GM19395 (cell line): ENCODE data around the gene DBP.

Source experiments
- ATAC-seq: cut with Tn5 transposase; IDR thresholded peaks from one replicate; pipeline ENCODE4 v1.9.1; 2021; ENCODE audit warnings: mild to moderate bottlenecking, moderate library complexity; ENCODE audit not compliant: unreplicated experiment

Gene DBP

DNA sequence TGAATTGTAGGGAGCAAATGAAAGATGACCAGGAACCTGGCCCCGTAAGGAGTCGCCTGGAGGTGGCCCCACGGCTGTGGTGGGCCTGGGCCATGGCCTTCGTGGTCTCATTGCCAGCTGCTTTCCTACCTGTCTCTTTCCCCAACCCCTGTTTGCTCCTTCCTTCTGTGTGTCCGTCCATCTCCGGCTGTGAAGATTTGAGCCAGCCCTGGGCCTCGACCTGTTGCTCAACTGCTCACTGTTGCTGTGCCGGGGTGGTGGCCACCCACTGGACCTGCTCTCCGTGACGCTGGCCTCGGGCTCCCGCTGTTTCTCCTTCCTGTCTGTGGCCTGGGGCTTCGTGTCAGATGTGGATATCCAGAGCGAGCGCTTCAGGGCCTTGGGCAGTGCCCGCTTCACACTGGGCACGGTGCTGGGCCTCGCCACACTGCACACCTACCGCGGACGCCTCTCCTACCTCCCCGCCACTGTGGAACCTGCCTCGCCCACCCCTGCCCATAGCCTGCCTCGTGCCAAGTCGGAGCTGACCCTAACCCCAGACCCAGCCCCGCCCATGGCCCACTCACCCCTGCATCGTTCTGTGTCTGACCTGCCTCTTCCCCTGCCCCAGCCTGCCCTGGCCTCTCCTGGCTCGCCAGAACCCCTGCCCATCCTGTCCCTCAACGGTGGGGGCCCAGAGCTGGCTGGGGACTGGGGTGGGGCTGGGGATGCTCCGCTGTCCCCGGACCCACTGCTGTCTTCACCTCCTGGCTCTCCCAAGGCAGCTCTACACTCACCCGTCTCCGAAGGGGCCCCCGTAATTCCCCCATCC lies 8.5 kb downstream of the DBP start:
- ATAC-seq, result no peak

DNA sequence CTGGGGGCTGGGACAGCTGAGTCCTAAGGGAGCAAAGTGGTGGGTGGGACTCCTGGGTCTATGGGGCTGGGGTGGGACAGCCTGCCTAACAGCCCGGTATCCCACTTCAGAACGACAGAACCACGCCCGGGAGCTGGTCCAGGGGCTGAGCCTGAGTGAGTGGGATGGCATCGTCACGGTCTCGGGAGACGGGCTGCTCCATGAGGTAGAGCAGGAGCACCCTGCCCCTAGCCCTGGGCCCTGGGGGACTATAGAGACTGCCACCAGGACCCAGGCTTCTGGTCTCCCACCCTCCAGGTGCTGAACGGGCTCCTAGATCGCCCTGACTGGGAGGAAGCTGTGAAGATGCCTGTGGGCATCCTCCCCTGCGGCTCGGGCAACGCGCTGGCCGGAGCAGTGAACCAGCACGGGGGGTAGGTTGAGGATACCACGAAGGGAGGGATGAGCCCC lies 9.3 kb downstream of the DBP start:
- no peak for ATAC-seq

DNA sequence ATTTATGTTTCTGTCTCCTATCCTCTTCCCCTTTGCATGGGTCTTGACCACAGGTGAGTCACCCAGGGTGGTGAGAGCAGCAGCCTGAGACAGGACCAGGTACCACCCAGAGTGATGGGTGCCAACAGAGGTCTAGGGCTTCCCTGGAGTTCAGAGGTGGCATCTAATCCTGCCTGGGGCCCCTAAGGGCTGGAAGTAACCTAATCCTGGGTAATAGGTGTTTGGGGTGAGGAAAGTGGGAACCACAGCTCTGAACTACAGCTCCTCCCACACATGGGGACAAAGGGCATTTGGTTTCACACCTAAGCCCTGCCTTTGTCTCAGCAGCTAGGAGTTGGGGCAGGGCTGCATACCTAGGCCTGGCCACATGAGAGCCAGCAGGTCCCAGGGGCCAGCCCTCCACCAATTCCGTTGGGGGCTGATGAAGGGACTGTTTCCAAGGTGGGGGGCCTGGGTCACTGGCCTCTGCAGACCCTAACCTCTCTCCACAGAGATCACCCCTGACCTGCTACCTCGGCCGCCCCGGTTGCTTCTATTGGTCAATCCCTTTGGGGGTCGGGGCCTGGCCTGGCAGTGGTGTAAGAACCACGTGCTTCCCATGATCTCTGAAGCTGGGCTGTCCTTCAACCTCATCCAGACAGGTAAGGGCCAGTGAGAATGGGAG lies 9.8 kb downstream of the DBP start:
- ATAC-seq, result no peak

DNA sequence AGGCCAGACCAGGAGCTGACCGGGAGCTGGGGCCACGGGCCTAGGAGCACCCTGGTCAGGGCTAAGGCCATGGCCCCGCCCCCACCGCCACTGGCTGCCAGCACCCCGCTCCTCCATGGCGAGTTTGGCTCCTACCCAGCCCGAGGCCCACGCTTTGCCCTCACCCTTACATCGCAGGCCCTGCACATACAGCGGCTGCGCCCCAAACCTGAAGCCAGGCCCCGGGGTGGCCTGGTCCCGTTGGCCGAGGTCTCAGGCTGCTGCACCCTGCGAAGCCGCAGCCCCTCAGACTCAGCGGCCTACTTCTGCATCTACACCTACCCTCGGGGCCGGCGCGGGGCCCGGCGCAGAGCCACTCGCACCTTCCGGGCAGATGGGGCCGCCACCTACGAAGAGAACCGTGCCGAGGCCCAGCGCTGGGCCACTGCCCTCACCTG lies 11.3 kb downstream of the DBP start:
- ATAC-seq, result no peak

DNA sequence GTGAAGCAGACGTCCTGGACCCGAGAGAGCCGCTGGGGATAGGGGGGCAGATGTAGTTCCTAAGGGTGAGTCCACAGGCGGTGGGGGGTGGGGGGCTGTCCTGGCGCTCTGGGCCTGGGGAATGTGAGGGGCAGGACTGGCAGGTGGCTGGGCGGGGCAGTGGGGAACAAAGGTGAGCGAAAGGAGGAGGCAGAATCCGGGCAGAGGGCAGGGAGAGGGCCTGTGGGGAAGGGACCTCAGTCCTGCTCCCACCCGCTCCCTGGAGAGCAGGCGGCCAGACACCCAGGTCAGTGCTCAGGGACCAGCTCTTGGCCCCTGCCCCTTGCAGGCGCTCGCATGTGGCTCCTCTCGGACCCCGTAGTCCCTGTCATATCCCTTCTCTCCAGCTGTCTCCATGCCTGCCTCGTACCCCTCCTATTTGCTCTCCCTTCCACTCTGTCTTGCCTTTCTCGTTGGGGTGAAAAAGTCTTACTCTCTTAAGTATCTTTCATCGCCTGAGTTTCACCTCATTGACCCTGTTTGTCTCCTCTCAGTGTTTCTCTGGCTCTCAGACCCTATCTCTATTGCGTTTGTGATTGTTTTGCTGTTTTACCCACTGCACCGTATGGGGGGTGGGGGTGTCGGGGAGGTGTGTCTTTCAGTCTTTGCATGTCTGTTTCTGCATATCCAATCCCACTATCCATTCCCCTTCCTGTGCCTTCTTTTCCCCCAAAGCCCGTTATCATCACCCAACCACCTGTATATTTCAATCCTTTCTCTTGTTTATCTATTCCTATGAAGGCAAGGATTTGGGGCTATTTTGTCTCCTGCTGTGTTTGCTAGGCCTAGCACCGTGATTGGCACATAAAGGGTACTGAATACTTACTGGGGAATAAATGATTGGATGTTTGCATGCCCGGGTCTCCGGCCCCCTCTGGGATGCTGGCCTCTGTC lies 12.1 kb downstream of the DBP start:
- no peak for ATAC-seq

DNA sequence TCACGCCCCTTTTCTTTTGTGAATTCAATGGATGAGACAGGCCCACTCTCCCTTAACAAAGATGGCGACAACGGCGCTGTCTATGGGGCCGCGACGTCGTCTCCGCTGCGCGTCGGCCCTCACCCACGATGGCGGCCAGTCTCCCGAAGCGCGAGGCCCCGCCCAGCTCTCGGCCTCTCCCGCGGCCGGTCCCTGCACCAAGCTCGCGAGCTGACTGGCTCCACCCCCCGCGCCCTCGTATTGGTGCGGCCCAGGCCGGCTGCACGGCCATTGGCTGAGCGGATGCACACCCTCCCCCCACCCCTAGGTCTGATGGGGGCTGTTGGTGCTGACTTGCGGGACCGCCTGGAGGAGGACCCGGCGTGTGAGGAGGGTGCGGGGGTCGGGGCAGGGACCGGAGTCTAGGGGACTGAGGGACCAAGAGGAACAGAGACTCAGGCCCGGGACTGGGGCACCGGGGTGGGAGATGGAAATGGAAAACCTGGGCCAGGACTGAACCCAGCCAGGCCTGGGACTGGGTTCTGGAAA lies 13.0 kb downstream of the DBP start:
- ATAC-seq, result peak; percentile 61

DNA sequence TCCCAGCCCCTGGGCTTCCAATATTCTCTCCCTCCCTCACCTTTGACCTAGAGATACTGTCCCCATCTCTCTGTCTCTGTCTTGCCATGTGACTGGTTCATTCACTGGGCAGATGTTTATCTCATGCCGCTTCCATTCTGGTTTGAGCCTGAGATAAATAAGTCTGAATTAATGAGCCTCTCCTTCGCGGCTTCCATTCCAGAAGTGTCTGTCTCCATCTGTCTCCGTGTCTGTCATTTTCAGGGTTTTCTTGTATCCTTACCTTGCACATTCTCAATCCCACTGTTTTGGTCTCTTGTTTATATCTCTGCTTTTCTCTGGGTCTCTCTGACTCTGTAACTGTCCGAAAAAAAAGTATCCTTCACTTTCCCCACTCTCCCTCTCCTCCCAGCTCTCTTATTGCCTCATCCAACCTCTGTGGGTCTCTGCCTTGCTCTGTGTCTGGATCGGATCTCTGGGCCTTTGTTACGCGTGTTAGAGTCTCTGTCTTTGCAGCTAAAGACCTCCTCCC lies 13.6 kb downstream of the DBP start:
- ATAC-seq, result no peak

DNA sequence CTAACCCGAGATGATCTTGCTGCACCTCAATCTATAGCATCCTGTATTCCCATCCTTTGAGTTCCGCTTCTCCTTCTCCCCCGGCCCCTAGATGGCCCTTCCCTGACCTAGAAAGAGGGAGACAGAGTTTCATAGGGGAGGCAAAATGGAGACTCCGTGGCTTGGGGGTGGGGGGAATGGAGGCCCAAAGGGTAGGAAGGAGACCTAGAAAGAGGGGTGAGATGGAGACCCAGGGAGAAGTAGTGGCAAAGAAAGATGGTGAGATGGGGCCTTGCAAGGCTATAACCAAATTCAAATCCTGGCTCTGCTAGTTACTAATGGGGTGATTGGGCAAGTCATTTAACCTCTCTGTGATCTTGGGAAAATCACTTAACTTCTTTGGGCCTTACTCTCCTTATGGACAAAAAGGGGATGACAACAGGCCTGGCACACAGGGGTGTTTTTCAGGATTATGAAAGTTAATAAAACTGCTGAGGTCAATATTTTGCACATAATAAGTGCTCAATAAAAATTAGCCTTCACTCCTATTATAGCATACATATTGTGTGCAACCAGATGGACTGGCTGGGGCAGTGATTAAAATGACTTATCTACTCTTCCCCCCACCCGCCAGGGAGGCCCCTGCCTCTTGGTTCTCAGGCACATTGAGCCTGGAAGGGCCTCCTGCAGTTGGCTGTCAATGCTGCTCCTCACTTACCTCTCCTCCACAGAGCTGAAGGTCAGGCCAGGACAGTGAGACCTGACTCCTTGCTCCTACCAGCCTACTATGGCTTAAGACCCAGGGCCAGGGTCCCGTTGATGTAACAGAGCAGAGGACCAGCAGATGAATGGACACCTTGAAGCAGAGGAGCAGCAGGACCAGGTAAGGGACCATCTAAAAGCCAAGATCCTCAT lies 17.2 kb downstream of the DBP start:
- ATAC-seq, result no peak

DNA sequence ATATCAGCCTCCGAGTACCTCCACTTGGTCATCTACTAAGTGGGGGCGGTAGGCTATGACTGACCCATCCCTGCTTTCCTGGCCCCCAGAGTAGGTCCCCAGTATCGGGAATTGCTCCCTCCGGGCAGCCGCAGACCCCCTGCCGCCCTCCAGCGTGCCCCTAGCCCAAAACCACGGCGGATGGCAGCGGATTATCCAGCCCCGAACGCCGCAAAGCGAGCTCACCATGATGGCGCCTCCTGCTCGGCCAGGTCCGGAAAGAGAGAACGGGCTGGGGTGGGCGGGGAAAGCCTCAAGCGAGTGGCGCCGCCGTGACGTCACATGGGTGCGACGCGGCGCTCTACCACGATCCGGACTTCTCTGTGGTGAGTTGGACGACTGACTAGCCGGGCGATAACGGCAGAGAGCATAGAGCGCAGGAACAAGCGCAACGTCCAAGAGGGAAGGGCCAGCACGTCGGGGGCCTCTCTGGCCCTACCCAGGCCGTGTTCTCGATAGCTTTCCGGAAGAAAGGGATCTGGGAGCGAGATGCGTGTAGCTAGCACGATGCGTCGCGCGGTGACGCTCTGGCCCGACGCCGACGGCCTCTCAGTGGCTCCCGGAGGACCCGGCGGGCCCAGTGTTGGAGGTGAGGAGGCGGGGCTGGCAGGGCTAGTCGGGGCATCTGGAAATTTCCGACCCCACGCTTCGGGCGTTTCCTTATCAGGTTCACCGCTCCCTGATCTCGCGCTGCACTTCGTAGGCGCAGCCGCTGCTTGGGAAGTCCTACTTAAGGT lies 18.1 kb downstream of the DBP start, which contains the start of the genes RPL18 and SPHK2:
Gene RPL18, minus strand, starts transcription at position 263 of the 776 bp plus-strand sequence. Its CDS starts 35 bp downstream, at position 228.
Gene SPHK2, plus strand, starts transcription at position 591 of the 776 bp plus-strand sequence. CDS start 1,009 bp downstream, outside the sequence.
- peak; percentile 87 for ATAC-seq

DNA sequence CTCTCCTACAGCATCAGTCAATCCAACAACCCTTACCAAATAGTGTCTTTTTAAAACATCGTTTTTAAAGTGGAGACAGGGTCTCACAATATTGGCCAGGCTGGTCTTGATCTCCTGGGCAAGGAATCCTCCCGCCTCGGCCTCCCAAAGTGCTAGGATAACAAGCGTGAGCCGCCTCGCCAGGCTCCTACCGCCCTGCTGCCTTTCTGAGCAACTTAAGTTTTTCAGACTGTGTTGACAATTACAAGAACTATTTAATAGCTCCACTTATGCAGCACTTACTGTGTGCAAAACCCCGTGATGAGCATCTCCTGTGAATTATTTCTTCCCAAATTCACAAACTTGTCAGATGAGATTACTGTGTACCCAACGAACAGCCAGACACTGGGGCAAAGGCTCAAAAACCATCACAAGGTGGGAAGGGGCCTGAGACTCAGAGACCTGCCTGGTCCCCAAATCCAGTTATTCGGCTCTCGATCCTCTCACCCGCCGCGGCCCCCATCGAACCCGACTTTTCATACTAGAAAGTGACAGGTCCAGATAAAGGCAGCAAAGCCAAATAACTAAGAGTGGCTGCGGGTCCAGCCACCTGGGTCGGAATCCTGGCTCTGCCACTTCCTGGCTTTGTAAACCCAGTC lies 18.8 kb downstream of the DBP start:
- ATAC-seq, result no peak

DNA sequence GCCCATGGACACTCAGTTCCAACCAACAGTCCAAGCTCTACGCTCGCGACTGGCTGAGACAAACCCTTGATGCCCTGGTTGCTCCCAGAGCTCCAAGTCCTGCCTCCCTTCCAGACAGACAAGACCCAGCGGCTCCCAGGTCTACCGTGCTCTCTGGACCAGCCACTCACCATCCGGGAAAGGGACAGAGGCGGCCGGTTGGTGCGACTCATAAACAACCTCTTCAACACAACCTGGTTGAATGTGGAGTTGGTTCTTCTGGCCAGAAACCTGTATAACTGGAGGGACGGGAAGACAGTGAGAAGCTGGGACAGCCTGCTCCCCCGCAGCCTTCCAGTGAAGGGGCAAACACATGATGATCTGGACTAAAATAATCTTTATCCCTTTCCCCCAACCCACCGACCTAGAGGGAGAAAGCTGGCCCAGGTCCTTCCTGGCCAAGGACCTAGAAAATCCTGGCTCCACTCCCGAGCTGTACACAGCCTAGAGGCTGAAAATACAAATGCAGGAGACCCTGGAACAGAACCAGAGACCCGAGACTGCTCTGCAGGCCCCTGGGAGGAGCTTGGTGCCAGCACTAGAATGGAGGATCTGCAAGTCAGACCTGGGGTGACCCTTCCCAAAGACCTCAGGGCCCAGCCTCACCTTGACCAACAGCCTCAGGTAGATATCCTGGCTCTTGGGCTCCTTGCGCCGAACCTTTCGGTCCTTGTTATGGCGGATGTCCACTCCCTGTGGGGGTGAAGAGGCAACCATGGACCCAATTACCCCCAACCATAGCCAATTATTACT lies 19.8 kb downstream of the DBP start:
- no peak for ATAC-seq

DNA sequence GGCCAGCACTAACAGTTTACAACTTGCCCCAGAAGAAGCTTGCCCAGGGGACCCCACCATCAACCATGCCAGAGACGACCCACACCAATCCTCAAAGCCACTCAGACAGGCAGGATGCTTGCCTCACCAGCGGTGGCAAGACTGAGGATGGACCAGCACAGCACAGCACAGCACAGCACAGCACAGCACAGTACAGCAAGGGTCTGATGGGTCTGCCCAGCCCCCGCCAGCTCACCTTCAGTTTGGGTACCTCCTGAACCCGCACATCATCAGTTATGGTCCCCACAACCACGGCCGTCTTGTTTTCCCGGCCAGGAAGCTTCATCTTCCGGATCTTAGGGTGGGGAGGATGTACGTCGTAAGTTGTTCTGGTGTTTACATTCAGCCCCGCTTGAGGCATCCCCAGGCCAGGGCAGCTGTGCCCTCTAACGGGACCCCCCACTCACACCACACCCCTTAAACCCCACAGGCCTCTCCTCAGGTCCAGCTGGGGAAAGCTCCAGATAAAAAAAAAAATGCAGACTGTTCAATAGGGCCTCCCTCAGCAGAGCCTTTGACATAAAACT lies 20.6 kb downstream of the DBP start:
- ATAC-seq, result no peak

DNA sequence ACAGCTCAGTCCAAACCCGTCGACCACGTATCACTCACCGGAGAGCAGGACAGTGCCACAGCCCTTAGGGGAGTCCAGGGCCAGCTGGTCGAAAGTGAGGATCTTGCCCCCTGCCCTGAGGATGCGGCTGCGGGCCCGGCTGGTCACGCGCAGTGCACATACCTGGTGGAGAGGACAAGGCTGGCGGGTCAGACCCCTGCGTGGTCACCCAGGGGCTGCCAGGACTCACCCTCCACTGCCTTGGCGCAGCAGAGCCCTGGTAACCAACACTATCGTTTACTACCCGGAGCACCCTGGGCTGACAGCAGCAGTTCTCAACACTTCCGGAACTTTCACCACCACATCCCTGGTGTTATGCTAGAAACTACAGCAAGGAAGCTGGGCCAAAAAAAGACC lies 21.1 kb downstream of the DBP start:
- no peak for ATAC-seq

DNA sequence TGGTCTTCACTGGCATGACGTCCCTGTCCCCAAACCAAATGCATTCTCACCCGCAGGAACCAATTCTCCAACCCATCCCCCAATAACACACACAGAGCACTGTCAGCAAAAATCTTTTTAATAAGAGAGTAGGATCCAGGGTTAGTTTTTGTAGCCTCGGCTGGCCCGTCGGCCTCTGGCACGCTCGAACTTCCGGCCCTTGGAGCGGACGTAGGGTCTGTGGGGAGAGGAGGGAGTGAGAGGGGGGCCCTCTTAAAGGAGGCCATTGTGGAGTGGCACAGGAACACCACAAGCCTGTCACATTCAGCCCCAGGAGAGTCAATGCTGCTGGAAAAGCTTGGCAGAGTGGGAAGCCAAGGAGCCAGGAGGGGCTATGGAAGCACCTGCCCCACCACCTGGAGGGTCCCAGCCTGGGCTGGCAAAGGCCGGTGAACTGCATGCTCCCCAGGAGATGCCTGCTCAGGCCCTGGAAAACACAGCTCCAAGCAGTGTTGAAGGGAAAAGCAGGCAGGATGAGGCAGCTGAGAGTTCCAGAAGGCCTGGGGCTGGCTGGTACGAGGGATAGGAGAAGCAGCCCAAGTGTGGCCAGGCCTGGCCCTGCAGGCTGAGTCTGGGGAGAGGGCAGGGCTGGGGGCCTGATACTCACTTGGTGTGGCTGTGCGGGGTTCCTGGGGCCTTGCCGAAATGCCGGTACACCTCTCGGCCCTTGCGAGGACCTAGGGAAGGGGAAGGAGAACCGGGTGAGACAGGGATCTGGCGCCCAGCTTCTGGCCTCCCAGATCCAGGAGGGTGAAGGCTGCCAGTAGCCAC lies 21.7 kb downstream of the DBP start:
- no peak for ATAC-seq

DNA sequence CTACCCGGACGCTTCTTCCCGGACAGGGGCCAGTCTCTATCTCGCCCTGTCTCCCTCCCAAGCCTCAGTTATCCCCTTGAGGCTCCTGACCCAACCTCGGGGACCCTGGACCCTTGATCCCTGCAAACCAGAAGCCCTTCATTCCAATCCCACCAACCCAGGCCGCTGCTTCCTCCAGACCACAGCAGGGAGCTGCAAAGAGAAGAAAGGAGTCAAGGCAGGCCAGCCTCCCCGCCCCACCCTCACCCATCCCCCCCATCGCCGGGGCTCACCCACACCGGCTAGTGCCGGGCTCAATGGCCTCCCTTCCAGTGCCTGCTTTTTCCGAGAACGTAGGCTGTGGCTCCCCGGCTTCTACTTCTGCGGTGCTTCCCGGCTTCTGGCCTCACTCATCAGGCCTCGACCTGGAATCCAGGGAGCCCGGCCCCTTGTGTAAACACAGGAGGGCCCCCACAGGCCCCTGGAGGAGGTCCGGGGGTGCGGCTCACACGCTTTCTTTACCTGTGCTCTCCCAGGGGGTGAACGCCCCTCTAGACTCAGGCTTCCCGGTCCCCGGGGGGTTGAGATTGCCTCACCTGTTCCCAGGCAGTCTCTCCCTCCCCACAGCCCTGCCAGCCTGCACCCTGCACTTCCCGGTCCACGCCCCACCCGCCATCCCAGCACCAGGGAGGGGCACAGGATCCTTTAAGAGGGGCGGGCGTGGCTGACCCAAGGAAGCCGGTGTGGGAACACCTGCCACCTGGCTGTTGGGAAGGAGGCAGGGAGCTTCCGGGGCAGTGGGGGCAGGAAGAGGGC lies 22.5 kb downstream of the DBP start, which contains the start of gene FAM83E:
Gene FAM83E, minus strand, starts transcription at position 641 of the 795 bp plus-strand sequence. CDS start 1,704 bp downstream, outside the sequence.
- ATAC-seq, result no peak
